SK-N-SH (cell line): ENCODE measurements around the gene MORC1. TPM values are rescaled to one million over a fixed set of nuclear protein-coding genes. Genes with fewer than 3 reads are reported as not detected.

Experiments used
- CTCF ChIA-PET: fragments of 300-600, 350-600 bp; formaldehyde crosslinking; extraction: SDS; loops from one replicate; lab custom pipeline; 2021; lab: Yijun Ruan, JAX
- POLR2A ChIA-PET: fragments of 350-600 bp; sonication (Branson Sonifier 250); formaldehyde crosslinking; extraction: SDS; loops from one replicate; lab custom pipeline; 2020; ENCODE audit warnings: antibody characterized with exemption, inconsistent platforms; lab: Yijun Ruan, JAX
- DNase-seq: peaks from one replicate; pipeline ENCODE4 v3.0.0; 2012
- H2AFZ ChIP-seq: fragments of 200-600 bp; sonication (generic); 2 replicates; pipeline ENCODE4 v1.8.1; 2016; ENCODE audit warnings: antibody characterized with exemption, mild to moderate bottlenecking, low read depth
- H3F3A ChIP-seq: fragments of 200-600 bp; sonication (generic); replicated peaks from 2 replicates; pipeline ENCODE3; 2016; ENCODE audit warnings: antibody characterized with exemption, mild to moderate bottlenecking; ENCODE audit not compliant: insufficient read depth
- H3K27ac ChIP-seq, 2 experiments: fragments of 200-500 bp in 1 of 2; fragments of 200-600 bp in 1 of 2; sonication (Bioruptor generic) in 1 of 2; sonication (generic), shearing (Covaris generic) in 1 of 2; 2 replicates each; pipeline versions ENCODE4 v1.5.1 to v1.6.1; 2014 to 2016; ENCODE audit warnings: low read depth in 2 of 2, inconsistent platforms in 1 of 2, low read length in 1 of 2, mild to moderate bottlenecking in 1 of 2, mixed read lengths in 1 of 2
- H3K27me3 ChIP-seq: fragments of 200-600 bp; sonication (generic), shearing (Covaris generic); 2 replicates; pipeline ENCODE4 v1.6.1; 2016; ENCODE audit warnings: mixed run types; ENCODE audit not compliant: insufficient read depth
- H3K36me3 ChIP-seq, 2 experiments: fragments of 200-500 bp in 1 of 2; fragments of 200-600 bp in 1 of 2; sonication (Bioruptor generic) in 1 of 2; sonication (generic) in 1 of 2; replicated peaks in 1 of 2; 2 replicates each; pipeline versions ENCODE3 to v1.5.1; 2014 to 2016; ENCODE audit warnings: low read length in 1 of 2, mild to moderate bottlenecking in 1 of 2; ENCODE audit not compliant: insufficient read depth in 2 of 2, control insufficient read depth in 1 of 2
- H3K4me1 ChIP-seq, 2 experiments: fragments of 200-500 bp in 1 of 2; fragments of 200-600 bp in 1 of 2; sonication (Bioruptor generic) in 1 of 2; sonication (generic), shearing (Covaris generic) in 1 of 2; 2 replicates each; pipeline versions ENCODE4 v1.5.1 to v1.6.1; 2014 to 2016; ENCODE audit warnings: low read depth in 1 of 2, low read length in 1 of 2, mixed run types in 1 of 2; ENCODE audit not compliant: insufficient read depth in 2 of 2, control insufficient read depth in 1 of 2
- H3K4me2 ChIP-seq: fragments of 200-600 bp; sonication (generic), shearing (Covaris generic); 2 replicates; pipeline ENCODE4 v1.6.1; 2017; ENCODE audit warnings: mixed run types
- H3K4me3 ChIP-seq, 2 experiments: fragments of 200-500 bp in 1 of 2; fragments of 200-600 bp in 1 of 2; sonication (Bioruptor generic) in 1 of 2; sonication (generic), shearing (Covaris generic) in 1 of 2; 2 replicates each; pipeline versions ENCODE4 v1.5.1 to v1.8.1; 2014 to 2016; ENCODE audit warnings: low read depth in 2 of 2, inconsistent platforms in 1 of 2, low read length in 1 of 2, mild to moderate bottlenecking in 1 of 2, mixed read lengths in 1 of 2, moderate library complexity in 1 of 2
- H3K79me2 ChIP-seq: fragments of 200-600 bp; sonication (generic); 2 replicates; pipeline ENCODE4 v1.8.1; 2017; ENCODE audit warnings: mild to moderate bottlenecking; ENCODE audit not compliant: insufficient read depth
- H3K9ac ChIP-seq: fragments of 200-600 bp; sonication (generic); 2 replicates; pipeline ENCODE4 v1.6.1; 2017; ENCODE audit warnings: mixed run types
- H3K9me2 ChIP-seq: fragments of 200-600 bp; sonication (generic); 2 replicates; pipeline ENCODE4 v1.6.1; 2017; ENCODE audit warnings: mixed run types
- H3K9me3 ChIP-seq: fragments of 200-600 bp; sonication (generic); 2 replicates; pipeline ENCODE4 v1.6.1; 2017; ENCODE audit warnings: mixed run types, mild to moderate bottlenecking, moderate library complexity
- H4K20me1 ChIP-seq: fragments of 200-600 bp; sonication (generic); 2 replicates; pipeline ENCODE4 v1.6.1; 2017; ENCODE audit warnings: mild to moderate bottlenecking, mixed run types; ENCODE audit not compliant: insufficient read depth
- ELF1 ChIP-seq: IDR thresholded peaks from 2 replicates; pipeline ENCODE4 v1.4.0; 2012
- EP300 ChIP-seq, 2 experiments: IDR thresholded peaks; 2 replicates each; pipeline versions ENCODE4 v1.4.0 to v1.6.1; 2012; ENCODE audit warnings: borderline replicate concordance in 1 of 2, low read depth in 1 of 2, low read length in 1 of 2
- FOXM1 ChIP-seq: IDR thresholded peaks from 2 replicates; pipeline ENCODE4 v1.4.0; 2012; ENCODE audit warnings: low read depth, mild to moderate bottlenecking
- JUND ChIP-seq: IDR thresholded peaks from 2 replicates; pipeline ENCODE4 v1.4.0; 2012
- MEF2A ChIP-seq: IDR thresholded peaks from 2 replicates; pipeline ENCODE4 v1.4.0; 2012; ENCODE audit warnings: low read depth, borderline replicate concordance
- MXI1 ChIP-seq: IDR thresholded peaks from 2 replicates; pipeline ENCODE4 v1.6.1; 2012; ENCODE audit warnings: mild to moderate bottlenecking, low read depth, low read length, improper control_type of control experiment
- RAD21 ChIP-seq: IDR thresholded peaks from 2 replicates; pipeline ENCODE4 v1.6.1; 2012; ENCODE audit warnings: mild to moderate bottlenecking, low read length
- RCOR1 ChIP-seq: fragments of 150-350 bp; IDR thresholded peaks from 2 replicates; pipeline ENCODE4 v1.6.1; 2017; ENCODE audit warnings: antibody characterized with exemption, low read length
- RXRA ChIP-seq: IDR thresholded peaks from 2 replicates; pipeline ENCODE4 v1.4.0; 2012; ENCODE audit warnings: low read depth, mild to moderate bottlenecking, borderline replicate concordance
- SIN3A ChIP-seq: IDR thresholded peaks from 2 replicates; pipeline ENCODE4 v1.6.1; 2012; ENCODE audit warnings: low read depth, mild to moderate bottlenecking, low read length, moderate library complexity, borderline replicate concordance
- TAF1 ChIP-seq: IDR thresholded peaks from 2 replicates; pipeline ENCODE4 v1.6.1; 2012; ENCODE audit warnings: low read depth, mild to moderate bottlenecking, low read length, moderate library complexity, borderline replicate concordance
- TCF12 ChIP-seq: IDR thresholded peaks from 2 replicates; pipeline ENCODE4 v1.4.0; 2012
- YY1 ChIP-seq: IDR thresholded peaks from 2 replicates; pipeline ENCODE4 v1.4.0; 2012; ENCODE audit warnings: low read depth, mild to moderate bottlenecking
- ZBTB33 ChIP-seq: IDR thresholded peaks from 2 replicates; pipeline ENCODE4 v1.4.0; 2012; ENCODE audit warnings: low read depth, borderline replicate concordance
- WGBS: methylation state at CpG from one replicate; pipeline ENCODE4 v1.1.6; 2017; ENCODE audit warnings: low lambda C conversion rate; 5-methylcytosine and 5-hydroxymethylcytosine counted together
- polyA plus RNA-seq, 3 experiments: library from polyadenylated mRNA; depleted of rRNA; stranded (reverse); fragments of >200 nt; gene quantifications; 2 replicates each; pipeline ENCODE4 v1.2.3, GENCODE V29; 2012

Gene MORC1
- polyA plus RNA-seq, 1 of the 3 experiments (the other 2 are of a cell fraction) = not detected

GRCh38 chr3:109045271-109046040, 72.5 kb downstream of the MORC1 start:
- no peaks in the 10 kb centered on the region for H3K4me1 ChIP-seq
- no peak overlapping the region for H3K4me3 ChIP-seq
- no peak for TF ChIP-seq ELF1
- TF ChIP-seq TAF1 = no peak
- TF ChIP-seq ZBTB33 = no peak
- TF ChIP-seq SIN3A = no peak
- H3K9me2 ChIP-seq = no peaks in the 10 kb centered on the region
- no peaks in the 10 kb centered on the region for H3K79me2 ChIP-seq
- 63% methylated on average over 5 of the region's 6 CpGs for WGBS
- no peaks in the 10 kb centered on the region for H3K36me3 ChIP-seq
- POLR2A ChIA-PET = no interaction called here
- no peaks in the 10 kb centered on the region for H4K20me1 ChIP-seq
- H3K9me3 ChIP-seq = no peaks in the 10 kb centered on the region
- H3F3A ChIP-seq = no peaks in the 10 kb centered on the region
- H2AFZ ChIP-seq = no peak overlapping the region
- H3K27ac ChIP-seq = no peak overlapping the region
- DNase-seq = no peak
- H3K9ac ChIP-seq = no peak overlapping the region
- no peak overlapping the region for H3K4me2 ChIP-seq
- CTCF ChIA-PET = interaction anchor here (1.7 kb wide), 1 partner anchor 21 kb away, joined by 6 read pairs; no protein-coding TSS in a partner anchor
- H3K27me3 ChIP-seq = no peaks in the 10 kb centered on the region

GRCh38 chr3:109035082-109035481, 82.9 kb downstream of the MORC1 start:
- Histone ChIP-seq H3K79me2 (no peaks in the 10 kb centered on the region), H3K9me3 (no peaks in the 10 kb centered on the region; the same call in 1 of the 2 replicates), H3K4me2 (no peak overlapping the region), H3K9ac (no peak overlapping the region), H3K27me3 (no peaks in the 10 kb centered on the region), H3K4me1 (no peaks in the 10 kb centered on the region), H3K36me3 (no peaks in the 10 kb centered on the region), H3K4me3 (no peak overlapping the region), H3F3A (no peaks in the 10 kb centered on the region), H4K20me1 (no peaks in the 10 kb centered on the region), H3K9me2 (no peaks in the 10 kb centered on the region), H2AFZ (no peak overlapping the region), H3K27ac (no peak overlapping the region)
- TF ChIP-seq RAD21 (no peak), RCOR1 (no peak), TCF12 (no peak), EP300 (IDR thresholded peaks at IDR 0.05; ENCODE audit: borderline replicate concordance in 1 of 2, low read depth in 1 of 2, low read length in 1 of 2) (no peak), FOXM1 (no peak), JUND (no peak), RXRA (no peak), YY1 (no peak), MXI1 (no peak), MEF2A (no peak)
- DNase-seq = no peak
- WGBS = 70% methylated on average over 1 of the region's 1 CpG
- ChIA-PET POLR2A (no interaction called here), CTCF (interaction anchor here (3.9 kb wide), 1 partner anchor 12 kb away, joined by 35 read pairs; no protein-coding TSS in a partner anchor)
